Measurements from ENCODE around the gene ETV7. TPM values are rescaled to one million over a fixed set of nuclear protein-coding genes. Genes with fewer than 3 reads are reported as not detected.
"Not testable (repeated sequence)": the region's sequence is repeated elsewhere in the genome, so short reads cannot be mapped to it uniquely, and the experiment has no call there.

ETV7 gene
- total RNA-seq, 3 donors from 2014 or later: 2.6 to 5.7 (median 2.8) TPM

DNA sequence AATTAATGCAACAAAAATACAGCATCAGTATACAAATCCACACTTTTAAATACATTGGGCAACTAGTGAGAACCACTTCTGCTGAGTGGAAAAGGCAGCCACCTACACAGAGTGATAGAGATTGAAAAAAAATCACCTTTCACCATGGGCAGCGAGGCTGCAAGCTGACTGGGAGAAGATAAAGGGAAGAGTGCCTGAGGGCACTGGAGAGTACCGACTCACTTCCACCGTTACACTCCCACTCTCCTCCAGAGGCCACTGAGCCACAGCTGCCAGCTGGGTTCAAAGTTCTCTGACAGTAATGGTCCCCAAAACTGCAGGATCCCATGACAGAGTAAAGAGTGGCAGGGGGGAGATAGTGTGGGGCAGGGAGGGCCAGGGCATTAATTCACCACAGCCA is 31.1 kb upstream of the ETV7 start:
- no peak for DNase-seq
- Histone ChIP-seq H3K9me3 (no peaks in the 10 kb centered on the region), H3K4me3 (no peak overlapping the region), H3K4me1 (ENCODE audit: low read depth) (peaks cover 2% of the 10 kb centered on the region), H3K36me3 (ENCODE audit: low read depth) (no peaks in the 10 kb centered on the region)
- intact Hi-C loops (cut with DNase I, micrococcal nuclease): no loop called here
- ATAC-seq: no peak
- TF ChIP-seq, protein P1, sequence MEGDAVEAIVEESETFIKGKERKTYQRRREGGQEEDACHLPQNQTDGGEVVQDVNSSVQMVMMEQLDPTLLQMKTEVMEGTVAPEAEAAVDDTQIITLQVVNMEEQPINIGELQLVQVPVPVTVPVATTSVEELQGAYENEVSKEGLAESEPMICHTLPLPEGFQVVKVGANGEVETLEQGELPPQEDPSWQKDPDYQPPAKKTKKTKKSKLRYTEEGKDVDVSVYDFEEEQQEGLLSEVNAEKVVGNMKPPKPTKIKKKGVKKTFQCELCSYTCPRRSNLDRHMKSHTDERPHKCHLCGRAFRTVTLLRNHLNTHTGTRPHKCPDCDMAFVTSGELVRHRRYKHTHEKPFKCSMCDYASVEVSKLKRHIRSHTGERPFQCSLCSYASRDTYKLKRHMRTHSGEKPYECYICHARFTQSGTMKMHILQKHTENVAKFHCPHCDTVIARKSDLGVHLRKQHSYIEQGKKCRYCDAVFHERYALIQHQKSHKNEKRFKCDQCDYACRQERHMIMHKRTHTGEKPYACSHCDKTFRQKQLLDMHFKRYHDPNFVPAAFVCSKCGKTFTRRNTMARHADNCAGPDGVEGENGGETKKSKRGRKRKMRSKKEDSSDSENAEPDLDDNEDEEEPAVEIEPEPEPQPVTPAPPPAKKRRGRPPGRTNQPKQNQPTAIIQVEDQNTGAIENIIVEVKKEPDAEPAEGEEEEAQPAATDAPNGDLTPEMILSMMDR (IDR thresholded peaks at IDR 0.05): no peak

DNA sequence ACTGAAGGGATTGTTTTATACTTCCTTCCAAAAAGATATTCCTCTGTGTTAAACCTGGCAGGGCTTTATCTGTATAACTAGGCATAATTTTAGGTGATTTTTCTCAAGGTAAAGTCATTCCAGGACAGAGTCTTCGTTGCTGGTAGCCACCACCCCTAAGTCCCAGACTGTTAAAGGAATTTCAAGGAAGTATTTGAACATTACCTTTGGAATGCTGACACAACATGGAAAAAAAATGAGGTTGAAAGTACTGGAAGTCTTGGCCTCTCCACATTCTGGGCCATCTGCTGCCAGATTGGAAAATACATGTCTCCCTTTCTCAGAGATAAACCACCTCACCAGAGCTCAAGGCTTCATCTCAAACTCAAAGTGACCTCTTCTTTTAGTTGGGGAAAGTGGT is 27.0 kb upstream of the ETV7 start:
- Histone ChIP-seq H3K4me3 (no peak overlapping the region), H3K36me3 (ENCODE audit: low read depth) (no peaks in the 10 kb centered on the region), H3K4me1 (ENCODE audit: low read depth) (no peaks in the 10 kb centered on the region), H3K9me3 (no peaks in the 10 kb centered on the region)
- DNase-seq (no peak), ATAC-seq (peak; percentile 46)
- intact Hi-C loops (cut with DNase I, micrococcal nuclease): no loop called here
- TF ChIP-seq, protein P1 (IDR thresholded peaks at IDR 0.05): no peak

- ATAC-seq (no peak), DNase-seq (no peak)
- TF ChIP-seq, protein P1 (IDR thresholded peaks at IDR 0.05): no peak
- Histone ChIP-seq H3K9me3 (no peaks in the 10 kb centered on the region), H3K4me3 (no peak overlapping the region), H3K36me3 (ENCODE audit: low read depth) (no peaks in the 10 kb centered on the region), H3K4me1 (ENCODE audit: low read depth) (no peaks in the 10 kb centered on the region)
- intact Hi-C loops (cut with DNase I, micrococcal nuclease): no loop called here
These were observed 26.3 kb upstream of the ETV7 start for GRCh38 chr6:36413489-36414480.

- H3K4me3 ChIP-seq; ATAC-seq; H3K9me3 ChIP-seq; DNase-seq; intact Hi-C loops (cut with DNase I, micrococcal nuclease); H3K36me3 ChIP-seq (ENCODE audit: low read depth); H3K4me1 ChIP-seq (ENCODE audit: low read depth): not testable (repeated sequence)
These were observed 22.2 kb upstream of the ETV7 start for GRCh38 chr6:36409718-36410117.

DNA sequence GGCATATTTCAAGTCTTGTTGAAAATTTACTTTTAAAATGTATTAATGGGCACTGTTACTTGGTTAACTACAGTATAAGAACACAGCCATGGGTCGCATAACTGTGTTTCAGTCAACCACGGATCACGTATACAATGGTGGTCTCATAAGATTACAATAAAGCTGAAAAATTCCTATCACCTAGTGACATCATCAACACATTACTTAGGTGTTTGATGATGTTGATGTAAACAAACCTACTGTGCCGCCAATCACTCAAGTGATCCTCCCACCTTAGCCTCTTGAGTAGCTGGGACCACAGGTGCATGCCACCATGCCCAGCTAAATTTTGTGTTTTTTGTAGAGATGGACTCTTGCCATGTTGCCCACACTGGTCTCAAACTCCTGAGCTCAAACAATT is 16.7 kb upstream of the ETV7 start:
- no peak overlapping the region for H3K4me3 ChIP-seq
- H3K4me1 ChIP-seq (ENCODE audit: low read depth): no peaks in the 10 kb centered on the region
- DNase-seq (no peak), ATAC-seq (no peak)
- no peaks in the 10 kb centered on the region for H3K9me3 ChIP-seq
- intact Hi-C loops (cut with DNase I, micrococcal nuclease): no loop called here
- H3K36me3 ChIP-seq (ENCODE audit: low read depth): no peaks in the 10 kb centered on the region
- TF ChIP-seq, protein P1 (IDR thresholded peaks at IDR 0.05): no peak

DNA sequence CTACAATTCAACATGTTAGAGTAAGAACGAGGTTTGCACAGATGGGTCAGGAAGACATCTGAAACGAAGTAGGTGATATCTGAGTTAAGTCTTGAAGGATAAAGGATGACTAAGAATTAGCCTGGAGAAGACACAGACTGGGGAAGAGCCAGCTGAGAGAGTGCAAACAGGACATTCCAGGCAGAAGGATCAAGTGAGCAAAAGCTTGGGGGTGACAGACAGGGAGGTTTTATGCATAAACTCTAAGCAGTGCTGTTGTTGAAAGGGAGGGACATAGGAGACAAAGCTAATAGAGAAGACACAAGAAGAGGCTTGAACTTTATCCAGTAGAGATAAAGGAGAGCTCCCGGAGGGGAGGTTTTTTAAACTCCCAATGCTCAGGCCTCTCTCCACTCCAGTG is 15.0 kb upstream of the ETV7 start:
- H3K36me3 ChIP-seq (ENCODE audit: low read depth): no peaks in the 10 kb centered on the region
- intact Hi-C loops (cut with DNase I, micrococcal nuclease): no loop called here

More for the DNA sequence above, 15.0 kb upstream of the ETV7 start:
- H3K9me3 ChIP-seq: no peaks in the 10 kb centered on the region
- no peak overlapping the region for H3K4me3 ChIP-seq
- H3K4me1 ChIP-seq (ENCODE audit: low read depth): no peaks in the 10 kb centered on the region
- no peak for ATAC-seq
- DNase-seq: no peak
- TF ChIP-seq, protein P1 (IDR thresholded peaks at IDR 0.05): no peak
